HG02678 (cell line): Measurements from ENCODE around the gene CA11.
"Not testable (repeated sequence)": the region's sequence is repeated elsewhere in the genome, so short reads cannot be mapped to it uniquely, and the experiment has no call there.

Experiments
- ATAC-seq: cut with Tn5 transposase; IDR thresholded peaks from one replicate; pipeline ENCODE4 v1.9.1; 2021; ENCODE audit warnings: mild to moderate bottlenecking, moderate library complexity; ENCODE audit not compliant: unreplicated experiment

Gene CA11

DNA sequence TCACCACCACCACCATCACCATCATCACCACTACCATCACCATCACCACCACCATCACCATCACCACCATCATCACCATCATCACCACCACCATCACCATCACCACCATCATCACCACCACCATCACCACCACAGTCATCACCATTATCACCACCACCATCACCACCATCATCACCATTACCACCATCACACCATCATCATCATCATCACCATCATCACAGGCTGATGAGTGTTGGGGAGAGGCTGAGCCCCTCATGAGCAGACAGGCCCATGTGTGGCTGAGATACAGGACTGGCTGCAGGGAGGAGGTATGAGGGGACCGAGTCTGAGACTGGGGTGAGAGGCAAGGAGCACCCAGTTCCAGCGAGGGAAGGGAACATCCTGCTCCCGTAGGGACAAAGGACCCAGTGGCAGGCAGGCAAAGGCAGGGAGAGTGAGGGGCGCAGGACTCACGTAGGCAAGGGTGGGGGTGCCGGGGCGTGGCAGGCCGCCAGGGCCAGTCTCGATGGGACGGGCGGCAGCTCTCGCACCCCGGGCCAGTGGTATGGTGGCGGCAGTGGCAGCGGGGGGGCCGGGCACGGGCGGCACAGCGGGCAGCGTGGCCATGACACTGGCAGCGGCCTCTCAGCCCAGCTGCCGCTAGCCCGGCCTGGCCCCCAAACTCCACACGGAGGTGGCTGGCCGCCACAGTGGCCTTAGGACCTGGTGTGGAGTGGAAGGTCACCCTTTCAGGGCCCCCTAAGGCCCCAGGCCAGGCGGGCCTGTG, 24.1 kb upstream of the CA11 start:
- ATAC-seq: no peak

DNA sequence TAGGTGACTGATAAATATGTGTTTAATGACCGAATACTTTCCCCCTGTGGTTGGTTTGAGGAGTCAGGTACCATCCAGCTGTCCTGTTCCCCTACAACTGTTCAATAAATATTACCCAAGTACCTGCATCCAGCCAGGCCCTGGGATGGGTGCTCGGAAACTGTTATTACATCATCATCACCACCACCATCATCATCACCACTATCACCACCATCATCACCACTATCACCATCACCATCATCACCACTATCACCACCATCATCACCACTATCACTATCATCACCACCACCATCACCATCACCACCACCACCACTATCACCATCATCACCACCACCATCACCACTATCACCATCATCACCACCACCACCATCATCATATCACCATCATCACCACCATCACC, 22.8 kb upstream of the CA11 start:
- no peak for ATAC-seq

DNA sequence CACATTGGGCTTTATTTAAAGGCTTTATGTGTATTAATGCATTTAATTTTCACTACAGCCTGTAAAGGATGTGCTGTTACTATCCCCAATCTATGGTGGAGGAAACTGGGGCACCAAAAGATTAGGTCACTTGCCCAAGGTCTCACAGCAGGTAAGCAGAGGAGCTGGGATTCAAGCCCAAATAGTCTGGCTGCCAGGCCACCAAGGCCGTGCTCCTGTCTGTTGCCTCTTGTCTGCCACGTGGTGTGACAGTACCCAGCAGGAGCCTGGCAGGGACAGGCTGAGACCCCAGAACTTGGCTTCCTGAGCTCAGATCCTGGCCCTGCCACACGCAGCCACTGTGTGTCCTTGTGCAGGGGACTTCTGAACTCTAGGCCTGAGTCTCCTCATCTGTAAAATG, 22.3 kb upstream of the CA11 start:
- ATAC-seq: no peak

DNA sequence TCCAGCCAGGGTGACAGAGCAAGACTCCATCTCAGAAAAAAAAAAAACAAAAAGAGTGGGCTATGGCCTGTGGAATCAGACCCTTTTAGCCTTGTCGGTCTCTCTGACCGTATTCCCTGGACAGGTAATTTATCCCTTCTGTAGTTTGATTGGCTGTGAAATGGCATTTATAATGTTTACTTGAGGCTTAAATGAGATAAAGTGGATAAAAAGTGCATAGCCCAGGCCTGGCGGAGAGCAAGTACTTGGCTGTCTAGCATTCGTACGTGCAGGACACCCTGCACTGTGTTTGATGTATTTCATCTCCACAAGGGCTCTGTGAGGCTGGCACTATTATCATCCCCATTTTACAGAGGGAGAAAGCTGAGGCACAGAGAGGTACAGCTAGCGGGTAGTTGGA, 19.8 kb upstream of the CA11 start:
- no peak for ATAC-seq

DNA sequence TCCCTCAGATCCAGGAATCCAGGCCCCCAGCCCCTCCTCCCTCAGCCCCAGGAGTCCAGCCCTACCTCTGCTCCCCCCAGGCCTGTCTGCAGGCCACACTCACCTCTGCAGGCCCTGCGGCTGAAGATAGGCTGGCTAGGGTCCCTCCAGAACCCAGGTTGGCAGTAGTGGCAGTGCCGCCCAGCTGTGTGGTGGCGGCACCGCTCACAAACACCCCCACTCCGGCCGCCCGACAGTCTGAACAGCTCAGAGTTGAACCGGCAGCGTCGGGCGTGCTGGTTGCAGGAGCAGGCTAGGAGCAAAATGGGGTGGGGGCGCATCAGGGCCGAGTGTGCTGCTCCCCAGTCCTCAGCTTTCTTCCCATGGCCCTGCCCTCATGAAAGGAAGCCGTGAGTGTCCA, 18.5 kb upstream of the CA11 start:
- ATAC-seq: no peak

DNA sequence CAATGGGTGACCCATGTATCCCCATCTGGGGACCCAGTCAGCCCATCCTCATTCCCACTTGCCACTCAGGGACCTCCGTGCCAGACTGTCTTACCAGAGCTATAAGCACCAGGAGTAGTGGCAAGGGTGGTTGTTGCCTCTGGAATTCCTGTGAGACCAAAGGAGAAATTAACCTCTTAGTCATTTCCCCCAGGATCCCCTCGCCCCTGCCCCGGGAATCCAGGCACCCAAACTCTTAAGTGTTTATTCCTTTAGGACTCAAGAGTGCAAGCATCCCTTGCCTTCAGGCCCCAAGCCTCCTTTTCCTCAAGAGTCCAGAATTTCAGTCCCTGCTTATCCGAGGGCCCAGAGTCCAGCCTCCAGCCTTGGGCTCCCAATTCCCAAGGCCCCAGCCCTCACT, 17.7 kb upstream of the CA11 start:
- ATAC-seq: no peak

DNA sequence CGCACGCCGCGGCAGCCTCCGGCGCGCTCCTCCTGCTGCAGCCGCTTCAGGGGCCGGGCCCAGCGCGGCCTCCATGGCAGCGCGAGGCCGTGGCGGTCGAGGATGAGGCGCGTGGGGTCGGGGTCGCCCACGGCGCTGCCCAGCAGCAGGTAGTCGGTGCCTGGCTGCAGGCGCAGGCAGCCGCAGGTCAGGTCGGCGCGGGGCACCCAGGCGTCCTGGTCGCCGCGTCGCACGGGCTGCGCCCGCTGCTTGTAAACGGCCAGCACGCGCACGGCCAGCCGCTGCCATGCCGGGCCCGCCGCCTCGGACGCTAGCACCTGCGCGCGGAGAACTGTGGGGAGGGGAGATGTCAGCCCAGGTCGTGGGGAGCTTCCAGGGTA, 15.7 kb upstream of the CA11 start:
- no peak for ATAC-seq

DNA sequence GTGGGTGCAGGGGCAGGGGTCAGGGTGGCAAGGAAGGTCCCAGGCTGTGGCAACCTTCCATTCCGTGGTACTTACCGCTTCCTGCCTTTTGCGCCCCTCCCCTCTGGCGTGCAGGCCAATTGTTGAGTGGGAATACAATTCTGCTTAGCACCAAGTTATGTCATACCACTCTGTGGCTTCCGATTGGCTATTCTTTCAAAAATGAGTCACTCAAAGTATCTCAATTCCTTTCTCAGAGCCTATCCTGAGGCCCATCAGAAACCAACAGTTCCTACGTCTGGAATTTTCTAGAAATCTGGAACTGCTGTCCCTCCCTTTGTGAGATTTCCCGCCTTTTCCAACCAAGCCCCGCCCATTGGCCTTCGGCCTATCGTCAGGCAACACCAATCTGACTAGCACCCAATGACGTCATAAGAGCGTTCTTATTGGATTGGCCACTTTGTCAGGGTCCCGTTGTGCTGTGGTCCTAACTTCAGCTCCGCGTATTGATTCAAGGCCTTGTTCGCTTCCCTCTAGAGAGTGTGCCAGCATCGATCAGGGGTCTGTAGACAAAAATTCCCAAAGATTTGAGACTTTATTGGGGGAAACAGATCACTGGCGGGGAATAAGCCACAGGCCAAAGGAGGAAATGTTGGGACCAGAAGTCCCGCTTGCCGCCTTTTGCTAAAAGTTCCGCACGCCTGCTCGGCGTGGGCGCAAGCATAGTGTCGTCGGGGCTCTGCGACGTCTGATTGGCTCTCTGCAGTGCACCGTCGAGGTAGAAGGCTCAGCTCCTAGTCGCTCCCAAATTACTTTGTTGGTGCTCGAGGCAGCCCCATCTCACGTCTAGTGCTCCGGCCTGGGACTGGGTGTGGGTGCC, 15.1 kb upstream of the CA11 start:
- ATAC-seq: peak; percentile 93

DNA sequence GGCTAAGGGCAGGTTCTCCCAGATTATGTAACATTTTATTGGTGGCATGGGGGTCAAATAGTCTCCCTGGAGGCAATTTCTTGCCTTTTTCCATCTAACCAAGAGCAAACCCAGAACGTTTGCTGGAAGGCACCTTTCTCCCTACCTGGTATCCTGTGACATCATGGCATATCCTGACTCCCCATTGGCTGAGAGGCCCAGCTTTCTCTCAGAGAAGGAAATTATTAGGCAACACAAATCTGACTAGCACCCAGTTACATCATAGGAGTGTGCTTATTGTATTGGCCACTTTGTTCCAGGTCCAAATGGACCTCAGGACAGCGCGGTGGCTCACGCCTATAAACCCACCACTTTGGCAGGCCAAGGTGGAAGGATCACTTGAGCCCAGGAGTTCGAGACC, 13.8 kb upstream of the CA11 start:
- no peak for ATAC-seq

DNA sequence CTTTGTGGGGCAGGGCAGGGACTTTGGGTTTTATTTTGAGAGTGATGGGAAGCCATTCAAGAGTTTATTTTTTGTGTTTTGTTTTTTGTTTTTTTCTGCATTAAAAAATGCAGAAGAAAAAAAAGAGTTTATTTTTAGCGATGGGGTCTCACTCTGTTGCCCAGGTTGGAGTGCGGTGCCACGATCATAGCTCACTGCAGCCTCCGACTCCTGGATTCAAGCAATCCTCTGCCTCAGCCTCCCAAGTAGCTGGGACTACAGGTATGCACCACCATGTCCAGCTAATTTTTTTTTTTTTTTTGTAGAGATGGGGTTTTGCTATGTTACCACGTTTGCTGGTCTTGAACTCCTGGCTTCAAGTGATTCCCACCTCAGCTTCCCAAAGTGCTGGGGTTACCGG, 12.5 kb upstream of the CA11 start:
- ATAC-seq: no peak

DNA sequence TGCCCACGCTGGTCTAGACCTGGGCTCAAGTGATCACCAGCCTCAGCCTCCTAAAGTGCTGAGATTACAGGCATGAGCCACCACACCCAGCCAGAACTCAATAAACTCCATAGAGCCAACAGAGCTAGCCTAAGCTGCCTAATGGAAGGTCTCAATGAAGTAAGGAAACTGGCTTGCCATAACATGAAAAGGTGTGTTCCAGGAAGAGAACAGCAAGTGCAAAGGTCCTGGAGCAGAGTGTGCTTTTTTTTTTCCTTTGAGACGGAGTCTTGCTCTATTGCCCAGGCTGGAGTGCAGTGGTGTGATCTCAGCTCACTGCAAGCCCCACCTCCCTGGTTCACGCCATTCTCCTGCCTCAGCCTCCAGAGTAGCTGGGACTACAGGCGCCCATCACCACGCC, 11.8 kb upstream of the CA11 start:
- ATAC-seq: not testable (repeated sequence)

DNA sequence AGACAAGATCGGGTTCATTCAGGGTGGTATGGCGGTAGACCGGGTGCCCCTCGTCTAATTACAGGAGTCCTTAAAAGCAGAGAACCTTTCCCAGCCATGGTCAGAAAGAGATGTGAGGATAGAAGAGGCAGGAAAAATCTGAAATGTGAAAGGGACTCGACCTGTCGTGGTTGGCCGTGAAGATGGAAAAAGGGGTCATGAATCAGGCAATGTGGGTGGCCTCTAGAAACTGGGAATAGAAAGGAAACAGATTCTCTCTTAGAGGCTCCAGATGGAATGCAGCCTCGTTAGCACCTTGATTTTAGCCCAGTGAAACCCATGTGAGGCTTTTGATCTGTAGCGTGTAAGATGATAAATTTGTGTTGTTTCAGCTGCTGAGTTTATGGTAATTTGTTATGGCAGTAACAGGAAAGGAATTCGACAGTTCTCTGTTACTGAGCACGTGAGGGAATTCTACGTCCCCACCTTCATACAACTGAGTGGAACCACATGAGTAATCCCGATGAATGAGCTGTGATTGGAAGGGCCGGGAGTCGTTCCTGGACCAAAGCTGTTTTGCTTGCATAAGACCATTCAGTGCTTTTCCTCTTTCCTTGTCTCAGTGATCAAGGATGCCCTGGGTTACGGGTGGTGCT, 11.0 kb upstream of the CA11 start:
- no peak for ATAC-seq

DNA sequence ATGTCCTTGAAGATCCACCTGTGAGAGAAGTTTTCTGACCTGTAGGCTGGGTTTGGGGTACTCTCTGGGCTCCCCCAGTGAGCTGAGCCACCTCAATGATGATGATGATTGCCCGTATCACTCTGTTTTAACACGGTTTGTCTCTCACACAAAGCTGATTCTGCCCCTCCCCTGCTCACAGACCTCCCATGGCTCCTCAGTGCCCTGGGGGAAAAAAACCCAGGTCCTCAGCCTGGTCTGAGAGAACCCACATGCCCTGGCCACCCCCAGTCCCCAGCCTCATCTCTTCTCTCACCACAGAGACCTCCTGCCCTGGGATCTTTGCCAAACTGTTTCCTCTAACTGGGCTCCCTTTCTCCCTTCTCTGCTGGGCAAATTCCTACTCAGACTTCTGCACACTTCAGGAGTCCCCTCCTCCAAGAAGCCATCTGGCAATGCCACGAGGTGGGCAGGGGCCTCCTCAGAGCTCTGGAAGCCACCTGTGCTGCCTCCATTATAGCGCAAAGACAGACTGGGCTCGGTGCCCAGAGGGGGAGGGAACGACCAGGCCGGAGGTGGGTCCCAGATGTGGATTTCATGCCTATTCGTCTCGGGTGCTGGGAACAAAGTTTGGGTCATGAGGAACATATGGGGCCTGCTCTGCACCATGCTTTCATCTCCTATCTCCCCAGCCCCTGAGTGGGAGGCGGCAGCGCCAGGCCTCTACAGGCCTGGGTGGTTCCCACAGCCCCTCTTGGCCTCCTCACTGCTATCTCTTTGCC, 8.5 kb upstream of the CA11 start:
- ATAC-seq: no peak

DNA sequence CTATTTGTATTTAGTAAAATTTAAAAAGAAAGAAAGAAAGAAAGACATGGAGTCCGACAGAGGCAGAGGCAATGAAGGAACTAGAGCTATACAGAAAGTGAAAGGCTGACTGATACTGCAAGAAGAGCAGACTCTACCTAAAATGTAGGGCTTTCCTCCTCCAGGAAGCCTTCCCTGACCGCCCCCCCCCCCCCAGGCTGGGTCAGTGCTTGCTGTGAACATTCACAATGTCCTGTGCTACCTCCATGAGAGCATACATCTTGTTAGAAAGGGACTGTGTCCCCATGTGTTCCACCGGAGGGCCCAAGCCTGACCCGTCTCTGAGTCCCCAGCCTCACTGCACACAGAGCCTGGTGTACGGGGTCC, 5.7 kb upstream of the CA11 start:
- ATAC-seq: no peak

DNA sequence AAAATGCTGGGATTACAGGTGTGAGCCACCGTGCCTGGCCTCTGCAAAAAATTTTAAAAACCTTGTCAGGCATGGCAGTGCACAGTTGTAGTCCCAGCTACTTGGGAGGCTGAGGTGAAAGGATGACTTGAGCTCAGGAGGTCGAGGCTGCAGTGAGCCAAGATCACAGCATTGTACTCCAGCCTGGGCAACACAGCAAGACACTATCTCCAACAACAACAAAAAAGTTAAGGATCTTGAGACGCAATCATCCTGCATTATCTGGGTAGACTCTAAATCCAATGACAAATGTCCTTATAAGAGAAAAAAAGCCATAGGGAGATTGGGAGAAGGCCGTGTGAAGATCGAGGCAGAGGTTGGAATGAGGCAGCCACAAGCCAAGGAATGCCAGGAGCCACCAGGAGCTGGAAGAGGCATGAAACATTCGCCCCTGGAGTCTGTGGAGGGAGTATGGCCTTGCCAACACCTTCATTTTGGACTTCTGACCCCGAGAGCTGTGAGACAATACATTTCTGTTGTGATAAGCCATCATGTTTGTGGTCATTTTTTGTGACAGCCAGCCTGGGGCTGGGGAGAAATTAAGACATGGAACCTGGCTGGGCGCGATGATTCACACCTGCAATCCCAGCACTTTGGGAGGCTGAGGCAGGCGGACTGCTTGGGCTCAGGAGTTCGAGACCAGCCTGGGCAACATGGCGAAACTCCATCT, 5.1 kb upstream of the CA11 start:
- ATAC-seq: no peak

DNA sequence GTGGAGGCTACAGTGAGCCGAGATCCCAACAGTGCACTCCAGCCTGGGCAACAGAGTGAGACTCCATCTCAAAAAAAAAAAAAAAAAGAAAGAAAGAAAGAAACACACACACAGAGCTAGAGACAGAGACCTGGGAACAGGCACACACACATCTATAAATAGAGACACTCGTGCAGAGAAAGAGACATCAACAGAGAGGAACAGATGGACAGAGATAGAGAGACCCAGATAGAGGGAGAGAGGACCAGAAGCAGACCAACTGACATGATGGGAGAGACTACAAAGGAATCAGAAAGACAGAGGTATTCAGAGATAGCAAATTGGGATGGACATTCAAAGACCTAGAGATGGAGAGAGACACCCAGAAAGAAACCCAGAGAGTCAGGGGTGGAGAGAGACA, 2.1 kb upstream of the CA11 start:
- no peak for ATAC-seq

DNA sequence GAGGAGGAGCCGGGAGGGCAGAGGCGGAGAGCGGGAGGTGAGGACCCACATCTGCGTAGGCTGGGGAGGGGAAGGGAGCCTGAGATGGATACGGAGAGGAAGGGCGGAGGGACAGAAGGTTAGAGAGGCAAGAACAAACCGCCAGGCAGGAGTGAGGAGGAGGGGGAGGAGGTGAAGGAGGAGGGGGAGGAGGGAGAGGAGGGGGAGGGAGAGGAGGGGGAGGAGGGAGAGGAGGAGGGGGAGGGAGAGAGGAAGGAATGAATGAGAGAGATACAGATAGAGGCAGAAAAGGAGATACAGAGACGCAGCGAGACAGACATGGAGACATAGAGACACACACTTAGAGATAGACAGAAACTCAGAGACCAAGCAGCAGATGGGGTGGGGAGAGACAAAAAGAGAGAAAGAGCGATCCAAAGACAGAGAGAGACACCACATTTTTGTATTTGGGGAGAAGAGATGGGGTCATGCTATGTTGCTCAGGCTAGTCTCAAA, 782 bp upstream of the CA11 start:
- ATAC-seq: no peak

DNA sequence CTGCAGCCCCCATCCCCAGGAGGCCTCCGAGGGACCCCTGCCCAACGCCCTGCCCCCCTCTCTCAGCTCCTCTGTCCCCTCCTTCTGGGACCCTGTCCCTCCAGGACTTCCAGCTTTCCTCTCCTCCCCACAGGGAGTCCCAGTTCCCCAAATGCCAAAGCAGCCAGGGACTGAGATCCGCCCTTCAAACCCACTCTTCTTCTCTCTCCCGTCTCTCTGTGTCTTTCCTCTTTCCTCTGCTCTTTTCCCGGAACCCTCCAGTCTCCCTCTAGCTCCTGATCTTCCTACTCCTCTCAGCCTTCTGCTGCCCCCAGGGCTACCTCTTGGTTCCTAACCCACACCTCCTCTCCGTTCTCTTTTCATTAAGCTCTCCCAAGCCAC, 377 bp downstream of the CA11 start:
- no peak for ATAC-seq

DNA sequence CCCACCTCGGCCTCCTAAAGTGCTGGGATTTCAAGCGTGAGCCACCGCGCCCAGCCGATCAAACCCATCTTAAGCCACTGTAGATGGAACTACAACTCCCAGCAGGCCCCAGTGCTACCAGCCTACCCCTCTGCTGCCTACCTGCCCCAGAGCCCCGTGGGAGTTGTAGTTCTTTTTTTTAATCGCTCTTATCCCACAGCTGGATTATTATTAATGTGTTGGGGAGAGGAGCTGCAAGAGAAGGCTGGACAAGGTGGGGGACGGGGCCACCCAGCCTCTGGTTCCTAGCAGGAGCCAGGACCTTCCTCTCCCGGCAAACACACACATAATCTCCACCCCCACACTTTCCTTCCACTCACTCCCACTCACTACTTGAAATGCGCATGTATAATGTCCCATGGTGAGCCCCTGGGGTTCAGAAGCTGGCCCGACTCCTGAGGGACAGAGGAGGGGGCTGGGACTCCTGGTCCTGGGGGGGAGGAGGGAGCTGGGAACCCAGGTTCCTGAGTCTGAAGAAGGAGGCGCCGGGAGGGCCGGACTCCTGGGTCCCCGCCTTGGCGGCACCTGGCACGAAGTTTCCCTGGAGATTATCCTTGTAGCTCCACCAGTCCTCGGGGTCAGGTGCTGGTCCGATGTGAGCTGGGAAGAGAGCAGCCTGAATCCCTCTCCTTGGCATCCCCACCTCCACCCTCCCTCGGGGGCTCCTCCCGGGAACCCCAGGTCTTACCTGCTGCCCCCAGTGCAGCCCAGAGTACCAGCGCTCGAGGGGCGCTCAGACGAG, 958 bp downstream of the CA11 start:
- ATAC-seq: no peak

DNA sequence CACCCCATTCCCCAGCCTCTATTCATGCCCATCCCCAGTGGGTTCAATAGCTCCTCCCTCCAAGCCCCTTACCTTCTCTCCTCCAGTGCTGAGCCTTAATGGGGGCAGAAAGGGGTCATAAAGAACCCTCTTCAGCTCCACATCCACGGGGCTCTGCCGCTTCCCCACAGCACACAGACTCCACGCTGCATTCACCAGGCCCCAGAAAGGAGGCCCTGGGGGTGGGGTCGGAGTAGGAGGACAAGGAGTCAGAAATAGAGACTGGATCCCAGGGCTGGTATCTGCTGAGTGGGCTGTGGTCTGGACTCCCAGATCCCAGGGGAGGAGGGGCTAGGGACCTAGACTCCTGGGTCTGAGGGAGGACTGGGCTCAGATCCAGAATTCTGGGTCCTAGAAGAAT, 1.6 kb downstream of the CA11 start:
- no peak for ATAC-seq
